Measurements from ENCODE around the gene GJA10.

DNA sequence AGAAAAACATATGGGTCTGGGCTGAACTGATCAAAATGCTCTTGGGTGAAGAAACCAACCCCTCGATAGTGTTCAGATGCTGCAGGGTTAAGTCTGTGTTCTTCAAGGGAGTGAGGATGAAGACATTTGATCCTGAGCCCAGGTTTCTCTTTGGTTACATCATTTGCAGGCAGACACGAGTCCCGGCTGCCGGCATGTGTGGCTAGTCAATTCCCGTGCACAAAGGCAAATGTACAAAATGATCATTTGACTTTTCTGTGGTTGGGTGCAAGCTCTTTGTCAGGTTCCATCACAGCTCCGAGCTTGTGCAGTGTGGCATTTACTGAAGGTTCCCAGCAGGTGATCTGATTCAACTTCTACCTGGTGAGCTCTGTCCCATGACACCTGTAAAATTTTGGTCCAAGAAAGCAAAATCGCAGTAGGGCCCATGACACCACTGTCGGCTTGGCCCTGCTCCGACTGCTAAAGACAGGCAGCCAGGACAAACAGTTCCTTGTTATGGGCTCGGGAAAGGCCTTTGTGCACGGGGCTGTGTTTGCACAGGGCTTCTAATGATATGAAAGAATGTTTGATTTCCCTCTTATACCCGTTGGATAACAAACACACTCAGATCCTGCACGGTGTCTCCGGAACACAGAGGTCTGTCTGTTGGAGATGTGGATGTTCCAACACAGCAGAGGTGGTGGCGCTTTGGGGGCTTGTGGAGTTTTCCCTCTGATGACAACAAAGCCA lies 46.9 kb downstream of the GJA10 start:
- TF ChIP-seq EZH2 (IDR thresholded peaks at IDR 0.05; ENCODE audit: insufficient read depth, poor library complexity, severe bottlenecking) (no peak), EZH2phosphoT487 (IDR thresholded peaks at IDR 0.05; ENCODE audit: insufficient read depth, low read depth) (no peak)

All from GM23248 (cell line).